ENCODE measurements around the gene COL6A5. TPM values are rescaled to one million over a fixed set of nuclear protein-coding genes. Genes with fewer than 3 reads are reported as not detected.

Gene COL6A5
- total RNA-seq, 4 donors from 2014 or later, result 1.7 TPM; not detected in 3

DNA sequence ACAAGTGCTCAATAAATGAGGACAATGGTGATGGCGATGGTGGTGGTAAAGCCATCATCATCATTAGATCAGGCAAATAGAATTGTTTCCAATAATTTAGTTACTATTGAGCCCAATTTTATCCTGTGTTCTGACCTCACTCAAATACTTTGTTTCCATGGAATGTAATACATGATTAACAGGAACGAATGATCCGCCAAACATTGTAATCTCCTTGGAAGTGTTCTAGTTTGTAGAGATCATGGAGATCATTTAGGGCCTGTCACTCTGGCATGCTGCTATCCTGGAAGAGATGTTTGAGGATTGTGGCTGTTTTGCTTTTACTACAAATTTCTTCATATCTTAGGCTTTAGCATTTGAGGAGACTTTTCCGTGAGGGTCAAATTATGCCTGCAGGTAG is 174.3 kb downstream of the COL6A5 start:
- no peak overlapping the region for H3K4me3 ChIP-seq
- no peaks in the 10 kb centered on the region for H3K36me3 ChIP-seq
- H3K9me3 ChIP-seq, result no peaks in the 10 kb centered on the region
- intact Hi-C loops (cut with DNase I; ENCODE audit: low total_unique reads), result no loop called here
- H3K4me1 ChIP-seq, result no peaks in the 10 kb centered on the region
- no peaks in the 10 kb centered on the region for H3K27me3 ChIP-seq
- no peak overlapping the region for H3K27ac ChIP-seq
- no peak for TF ChIP-seq POLR2A (IDR thresholded peaks at IDR 0.05)
- no peak for DNase-seq

- no peaks in the 10 kb centered on the region for H3K27me3 ChIP-seq
- H3K27ac ChIP-seq, result no peak overlapping the region
- TF ChIP-seq, protein P1, sequence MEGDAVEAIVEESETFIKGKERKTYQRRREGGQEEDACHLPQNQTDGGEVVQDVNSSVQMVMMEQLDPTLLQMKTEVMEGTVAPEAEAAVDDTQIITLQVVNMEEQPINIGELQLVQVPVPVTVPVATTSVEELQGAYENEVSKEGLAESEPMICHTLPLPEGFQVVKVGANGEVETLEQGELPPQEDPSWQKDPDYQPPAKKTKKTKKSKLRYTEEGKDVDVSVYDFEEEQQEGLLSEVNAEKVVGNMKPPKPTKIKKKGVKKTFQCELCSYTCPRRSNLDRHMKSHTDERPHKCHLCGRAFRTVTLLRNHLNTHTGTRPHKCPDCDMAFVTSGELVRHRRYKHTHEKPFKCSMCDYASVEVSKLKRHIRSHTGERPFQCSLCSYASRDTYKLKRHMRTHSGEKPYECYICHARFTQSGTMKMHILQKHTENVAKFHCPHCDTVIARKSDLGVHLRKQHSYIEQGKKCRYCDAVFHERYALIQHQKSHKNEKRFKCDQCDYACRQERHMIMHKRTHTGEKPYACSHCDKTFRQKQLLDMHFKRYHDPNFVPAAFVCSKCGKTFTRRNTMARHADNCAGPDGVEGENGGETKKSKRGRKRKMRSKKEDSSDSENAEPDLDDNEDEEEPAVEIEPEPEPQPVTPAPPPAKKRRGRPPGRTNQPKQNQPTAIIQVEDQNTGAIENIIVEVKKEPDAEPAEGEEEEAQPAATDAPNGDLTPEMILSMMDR (IDR thresholded peaks at IDR 0.05), result no peak
- TF ChIP-seq POLR2A (IDR thresholded peaks at IDR 0.05), result no peak
- no peaks in the 10 kb centered on the region for H3K4me1 ChIP-seq
- no peak overlapping the region for H3K4me3 ChIP-seq
- no peaks in the 10 kb centered on the region for H3K36me3 ChIP-seq
- no peaks in the 10 kb centered on the region for H3K9me3 ChIP-seq
- DNase-seq, result no peak
- intact Hi-C loops (cut with DNase I; ENCODE audit: low total_unique reads), result no loop called here
Measured at GRCh38 chr3:130522399-130522798, 176.9 kb downstream of the COL6A5 start.

- no peak for DNase-seq
- no peak overlapping the region for H3K27ac ChIP-seq
- no peaks in the 10 kb centered on the region for H3K4me1 ChIP-seq
- intact Hi-C loops (cut with DNase I; ENCODE audit: low total_unique reads), result no loop called here
- no peaks in the 10 kb centered on the region for H3K36me3 ChIP-seq
- TF ChIP-seq, protein P1 (IDR thresholded peaks at IDR 0.05), result no peak
- no peak for TF ChIP-seq POLR2A (IDR thresholded peaks at IDR 0.05)
- H3K4me3 ChIP-seq, result no peak overlapping the region
- no peaks in the 10 kb centered on the region for H3K9me3 ChIP-seq
- H3K27me3 ChIP-seq, result no peaks in the 10 kb centered on the region
Measured at GRCh38 chr3:130527426-130527825, 182.0 kb downstream of the COL6A5 start.

- H3K36me3 ChIP-seq, result no peaks in the 10 kb centered on the region
- no peaks in the 10 kb centered on the region for H3K27me3 ChIP-seq
- H3K4me1 ChIP-seq, result no peaks in the 10 kb centered on the region
- intact Hi-C loops (cut with DNase I; ENCODE audit: low total_unique reads), result no loop called here
- no peak overlapping the region for H3K4me3 ChIP-seq
- no peaks in the 10 kb centered on the region for H3K9me3 ChIP-seq
- TF ChIP-seq, protein P1 (IDR thresholded peaks at IDR 0.05), result no peak
- no peak for TF ChIP-seq POLR2A (IDR thresholded peaks at IDR 0.05)
- H3K27ac ChIP-seq, result no peak overlapping the region
- DNase-seq, result no peak
Measured at GRCh38 chr3:130528120-130528519, 182.6 kb downstream of the COL6A5 start.

DNA sequence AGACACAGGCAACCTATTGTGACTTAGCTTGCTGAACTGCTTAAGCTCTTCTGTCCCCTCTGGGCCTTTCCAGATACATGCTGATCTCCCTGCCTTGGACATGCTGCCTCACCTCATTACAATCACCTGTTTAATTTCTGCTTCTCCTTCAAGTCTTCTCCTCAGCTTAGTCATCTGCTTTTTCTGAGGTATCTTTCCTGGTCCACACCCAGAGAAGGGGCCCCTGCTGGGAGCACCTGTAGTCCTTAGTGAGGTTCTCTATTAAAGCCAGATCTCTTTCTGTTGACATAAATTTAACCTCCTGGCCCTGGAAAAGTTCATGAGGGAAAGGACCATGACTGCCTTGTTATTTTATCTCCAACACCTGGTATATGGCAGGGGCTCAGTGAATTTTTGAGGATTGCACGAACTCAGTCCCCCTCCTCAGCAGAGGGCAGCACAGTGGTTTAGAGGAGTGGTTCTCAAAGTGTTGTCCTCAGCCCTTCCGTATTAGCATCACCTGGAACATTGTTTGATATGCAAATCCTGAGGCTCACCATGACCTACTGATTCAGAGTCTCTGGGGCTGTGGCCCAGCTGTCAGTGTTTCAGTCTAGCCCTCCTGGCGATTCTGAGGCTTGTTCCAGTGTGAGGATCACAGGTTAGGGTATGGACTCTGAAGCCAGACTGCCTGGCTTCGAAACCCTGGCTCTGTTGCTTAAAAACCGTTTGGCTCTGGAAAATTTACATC is 184.2 kb downstream of the COL6A5 start:
- no peaks in the 10 kb centered on the region for H3K36me3 ChIP-seq
- no peak overlapping the region for H3K27ac ChIP-seq
- no peak overlapping the region for H3K4me3 ChIP-seq
- no peaks in the 10 kb centered on the region for H3K4me1 ChIP-seq
- no peaks in the 10 kb centered on the region for H3K9me3 ChIP-seq
- DNase-seq, result no peak
- TF ChIP-seq, protein P1 (IDR thresholded peaks at IDR 0.05), result no peak
- intact Hi-C loops (cut with DNase I; ENCODE audit: low total_unique reads), result no loop called here
- no peaks in the 10 kb centered on the region for H3K27me3 ChIP-seq
